ENCODE measurements around the gene CCL1.
A peak's percentile ranks its signal among the peaks of the same experiment; 100 is the strongest.

The CCL1 gene, protein sequence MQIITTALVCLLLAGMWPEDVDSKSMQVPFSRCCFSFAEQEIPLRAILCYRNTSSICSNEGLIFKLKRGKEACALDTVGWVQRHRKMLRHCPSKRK

DNA sequence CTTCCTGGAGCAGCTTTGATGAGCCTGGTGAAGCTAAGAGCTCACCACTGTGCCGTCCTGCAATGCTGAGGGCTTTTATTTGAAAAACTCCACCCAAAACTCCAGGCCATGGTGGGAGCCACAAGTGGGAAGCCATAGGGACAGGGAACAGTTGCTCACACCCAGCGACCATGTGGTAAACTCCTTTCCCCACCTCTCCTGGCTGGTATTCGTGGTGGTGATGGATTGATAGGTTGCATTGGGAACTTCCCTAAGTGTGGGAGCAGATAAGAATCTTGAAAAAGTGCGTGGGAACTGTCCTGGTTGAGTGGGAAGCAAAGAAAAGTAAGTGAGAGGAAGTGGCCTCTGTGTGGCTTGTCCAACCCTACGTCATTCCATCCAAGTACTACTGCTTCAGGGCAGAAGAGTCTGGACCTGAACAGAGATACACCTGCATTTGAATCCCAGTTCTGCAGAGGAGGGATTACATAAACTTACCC lies at the start of gene CCL1:
Gene CCL1, minus strand, starts transcription at position 51 of the 479 bp plus-strand sequence. CDS start 72 bp downstream, outside the sequence.
- DNase-seq (ENCODE audit: low spot score): no peak

DNA sequence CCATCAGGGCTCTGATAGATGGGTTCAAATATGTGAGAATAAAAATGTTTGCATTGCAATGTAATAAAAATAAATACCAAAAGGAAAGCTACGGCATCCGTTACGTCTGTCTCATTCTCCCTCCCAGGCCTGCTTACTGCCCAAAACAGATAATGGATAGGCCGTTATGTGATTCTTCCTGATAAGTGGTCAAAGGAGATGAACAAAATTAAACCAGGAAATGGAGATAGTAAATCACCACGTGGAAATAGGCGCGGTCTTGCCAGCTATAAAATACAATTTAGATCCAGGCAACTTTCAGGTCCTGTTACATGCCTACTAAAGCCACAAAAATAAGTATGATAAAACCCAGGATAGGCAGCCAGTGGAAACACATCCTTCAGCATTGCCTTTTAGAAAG lies 49.5 kb upstream of the CCL1 start:
- no peak for DNase-seq (ENCODE audit: low spot score)

DNA sequence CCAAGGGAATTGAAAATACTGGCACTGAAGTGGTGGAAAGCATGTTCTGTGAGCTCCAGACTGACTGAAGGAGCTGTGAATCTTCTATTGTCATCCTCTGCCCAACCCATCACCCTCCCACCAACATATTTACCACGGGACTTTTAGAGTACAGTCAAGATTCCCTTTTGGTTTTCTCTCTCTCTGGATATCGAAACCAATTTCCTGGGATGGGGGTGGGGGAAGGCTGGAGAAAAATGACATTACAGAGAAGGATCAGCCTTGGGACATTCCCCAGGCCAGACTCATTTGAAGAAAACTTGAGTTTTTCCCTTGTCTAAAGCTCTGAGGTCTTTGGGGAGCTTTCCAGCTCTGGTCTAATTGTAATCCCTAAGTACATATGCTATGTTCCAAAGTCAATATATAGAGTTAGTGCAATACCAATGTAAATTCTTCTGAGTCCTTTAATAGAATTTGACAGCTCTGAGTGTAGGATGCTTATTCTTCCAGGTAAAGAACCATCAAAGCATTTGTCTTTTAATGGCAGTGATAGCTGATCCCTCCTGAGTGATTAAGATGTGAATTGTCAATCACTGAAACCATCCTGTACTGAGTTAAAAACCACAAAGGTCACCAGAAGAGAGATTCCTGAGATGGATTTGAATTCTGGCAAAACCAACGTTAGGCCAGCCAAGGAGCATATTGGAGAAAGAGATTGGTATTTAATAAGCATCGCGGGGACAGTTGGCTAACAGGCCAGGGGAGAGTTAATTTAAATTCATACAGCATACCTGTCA lies 48.8 kb upstream of the CCL1 start:
- DNase-seq (ENCODE audit: low spot score): no peak

DNA sequence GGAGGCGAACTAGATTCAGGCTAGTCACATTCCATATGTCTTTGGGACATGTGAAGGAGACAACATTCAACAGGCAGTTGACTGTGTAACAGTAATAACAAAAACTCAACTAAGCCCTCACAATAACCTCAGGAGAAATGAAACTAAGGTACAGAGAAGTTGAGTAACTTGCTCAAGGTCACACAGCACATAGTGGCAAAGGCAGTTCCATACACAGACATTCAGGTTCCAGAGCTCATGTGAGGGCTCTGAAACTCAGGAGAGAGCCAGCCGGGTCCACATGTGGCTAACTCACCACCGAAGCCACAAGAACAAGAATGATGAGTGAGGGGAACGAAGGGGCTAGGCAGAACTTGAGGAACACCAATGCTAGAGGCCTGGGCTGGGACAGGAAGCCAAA lies 46.3 kb upstream of the CCL1 start:
- no peak for DNase-seq (ENCODE audit: low spot score)

DNA sequence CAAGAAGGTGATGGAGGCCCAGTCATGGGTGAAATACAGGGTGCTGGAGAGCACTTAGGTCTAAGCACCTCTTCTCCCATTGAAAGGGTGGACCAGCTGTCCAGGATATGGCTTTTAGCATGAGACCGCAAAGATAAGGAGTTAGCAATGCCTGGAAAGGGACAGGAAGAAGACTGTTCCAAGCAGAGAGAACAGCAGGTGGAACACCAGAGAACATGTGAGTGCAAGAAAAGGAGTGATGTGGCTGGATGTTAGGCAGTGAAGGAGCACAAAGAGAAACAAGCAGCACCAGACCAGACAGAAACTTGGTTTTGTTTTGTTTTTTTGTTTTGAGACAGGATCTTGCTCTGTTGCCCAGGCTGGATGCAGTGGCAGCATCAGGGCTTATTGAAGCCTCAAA lies 45.4 kb upstream of the CCL1 start:
- no peak for DNase-seq (ENCODE audit: low spot score)

DNA sequence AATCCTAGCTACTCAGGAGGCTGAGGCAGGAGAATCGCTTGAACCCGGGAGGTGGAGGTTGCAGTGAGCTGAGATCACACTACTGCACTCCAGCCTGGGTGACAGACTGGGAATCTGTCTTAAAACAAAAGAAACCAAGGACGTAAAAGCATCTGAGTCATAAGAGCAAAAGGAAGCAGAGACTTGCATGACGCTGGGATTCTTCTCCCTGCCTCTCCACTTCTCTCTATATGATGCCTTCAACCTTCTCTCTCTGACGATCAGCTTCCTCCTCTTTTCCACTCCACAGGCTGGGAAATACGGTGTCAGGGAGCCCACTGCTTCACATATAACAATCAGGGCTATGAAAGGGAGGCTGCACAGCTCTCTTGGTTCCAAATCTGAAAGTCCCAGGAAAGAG lies 43.2 kb upstream of the CCL1 start:
- no peak for DNase-seq (ENCODE audit: low spot score)

DNA sequence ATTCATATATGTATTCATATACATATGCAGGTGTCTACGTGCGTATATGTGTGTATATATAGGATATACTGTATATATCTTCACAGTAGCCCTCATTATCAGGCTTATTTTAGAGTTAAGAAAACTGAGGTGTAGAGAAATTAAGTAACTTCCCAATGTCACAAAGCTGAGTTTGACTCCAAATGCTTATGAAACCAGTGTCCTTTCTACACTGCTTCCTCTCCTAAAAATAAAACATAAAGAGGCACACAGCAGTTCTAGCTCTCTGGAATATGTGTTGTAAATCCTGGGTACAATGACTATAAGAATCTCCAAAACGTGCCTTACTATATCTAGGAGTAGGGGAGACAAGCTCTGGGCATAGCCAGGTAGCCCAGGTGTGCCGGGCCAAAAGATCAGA lies 40.0 kb upstream of the CCL1 start:
- DNase-seq (ENCODE audit: low spot score): no peak

DNA sequence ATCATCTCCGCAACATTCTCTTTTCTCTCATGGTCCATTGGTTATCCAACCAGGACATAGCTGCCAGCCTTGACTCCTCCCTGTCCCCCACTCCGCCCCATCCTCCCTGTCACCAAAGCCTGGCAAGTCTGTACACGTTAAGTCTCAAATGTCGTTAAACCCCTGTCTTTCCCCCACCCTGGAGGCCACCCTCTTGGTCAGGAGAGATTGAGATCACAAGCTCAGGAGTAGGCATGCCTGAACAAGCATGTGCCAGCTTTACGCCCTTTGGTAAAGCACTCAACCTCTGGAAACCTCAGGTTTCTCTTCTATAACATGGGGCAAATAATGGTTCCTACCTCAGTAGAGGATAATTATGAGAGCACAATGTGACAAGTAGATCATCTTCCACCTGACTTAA lies 38.1 kb upstream of the CCL1 start:
- no peak for DNase-seq (ENCODE audit: low spot score)

DNA sequence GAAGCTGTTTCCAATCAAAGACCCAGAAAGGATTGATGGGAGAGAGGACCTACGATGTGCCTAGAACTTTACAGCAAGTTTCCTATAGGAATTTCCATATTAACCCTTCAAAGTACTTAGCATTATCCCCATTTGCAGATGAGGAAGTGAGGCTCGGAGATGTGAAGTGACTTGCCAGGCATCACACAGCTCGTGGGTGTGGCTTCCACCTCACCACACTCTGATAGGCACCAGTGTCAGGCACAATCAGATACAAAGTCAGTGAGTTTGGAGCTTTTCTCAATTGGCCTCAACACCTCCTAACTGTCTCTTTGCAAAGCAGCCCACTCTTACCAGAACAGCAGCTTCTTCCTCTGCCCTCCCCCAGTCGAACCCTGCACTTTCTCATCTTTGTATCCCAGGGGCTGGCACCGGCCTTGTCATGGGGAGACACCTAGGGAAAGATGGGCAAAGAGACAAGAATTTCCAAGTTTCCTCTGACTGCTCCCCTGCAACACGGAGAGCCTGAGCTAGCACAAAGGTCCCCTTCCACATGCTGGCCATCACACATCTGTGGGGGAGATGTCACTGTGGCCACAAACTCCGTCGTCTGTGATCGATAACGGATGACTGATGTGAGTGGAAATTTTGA lies 37.4 kb upstream of the CCL1 start:
- DNase-seq (ENCODE audit: low spot score): no peak

DNA sequence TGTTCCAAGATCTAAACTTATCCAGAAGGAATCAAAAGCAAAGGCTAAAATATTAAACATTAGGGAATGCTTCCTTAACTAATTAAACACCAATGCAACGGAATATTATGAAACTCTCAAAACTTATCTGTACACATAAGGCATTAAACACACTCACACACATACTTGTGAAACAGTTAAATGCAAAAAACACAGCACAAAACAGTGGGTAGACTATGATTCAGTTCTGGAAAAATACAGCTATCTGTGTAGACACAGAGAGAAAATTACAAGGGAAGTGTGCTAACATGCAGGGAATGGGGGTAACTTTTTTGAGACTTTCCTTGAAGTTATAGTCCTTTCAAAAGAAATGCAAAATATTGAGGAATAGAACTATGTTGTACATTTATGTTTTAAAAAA lies 36.7 kb upstream of the CCL1 start:
- no peak for DNase-seq (ENCODE audit: low spot score)

DNA sequence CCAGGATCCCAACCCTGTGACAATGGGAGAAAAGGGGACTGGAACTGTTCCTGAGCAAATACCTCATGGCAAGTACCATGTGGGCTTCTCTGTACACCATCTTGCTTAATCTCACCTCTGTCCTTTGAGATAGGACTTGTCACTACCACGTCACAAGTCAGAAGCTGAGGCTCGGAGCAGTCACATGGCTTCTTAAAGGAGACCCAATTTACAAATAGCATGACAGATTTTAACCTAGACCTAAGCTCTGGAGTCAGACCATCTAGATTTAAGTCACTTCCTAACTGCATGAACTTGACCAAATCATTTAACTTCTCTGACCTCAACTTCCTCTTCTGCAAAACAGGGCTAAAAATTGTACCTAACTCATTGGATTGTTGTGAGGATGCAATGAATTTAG lies 36.0 kb upstream of the CCL1 start:
- peak; percentile 14 for DNase-seq (ENCODE audit: low spot score)

DNA sequence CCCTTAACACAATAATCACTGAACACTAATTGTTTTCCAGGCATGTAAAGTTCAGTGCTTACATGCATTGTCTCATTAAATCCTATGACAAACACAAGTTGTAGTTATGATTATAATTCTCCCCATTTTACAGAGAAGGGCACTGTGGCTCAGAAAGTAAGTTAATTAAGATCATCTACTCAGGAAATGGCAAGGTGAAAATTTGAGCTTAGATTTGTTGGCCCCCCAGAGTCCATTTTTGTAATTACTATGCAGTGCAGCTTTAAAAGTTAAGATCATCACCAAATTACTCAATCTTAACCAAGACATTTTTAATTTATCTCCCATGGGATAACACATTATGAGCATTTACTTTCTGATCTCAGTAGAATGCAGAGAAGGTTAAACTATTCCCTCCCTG lies 34.2 kb upstream of the CCL1 start:
- DNase-seq (ENCODE audit: low spot score): no peak

DNA sequence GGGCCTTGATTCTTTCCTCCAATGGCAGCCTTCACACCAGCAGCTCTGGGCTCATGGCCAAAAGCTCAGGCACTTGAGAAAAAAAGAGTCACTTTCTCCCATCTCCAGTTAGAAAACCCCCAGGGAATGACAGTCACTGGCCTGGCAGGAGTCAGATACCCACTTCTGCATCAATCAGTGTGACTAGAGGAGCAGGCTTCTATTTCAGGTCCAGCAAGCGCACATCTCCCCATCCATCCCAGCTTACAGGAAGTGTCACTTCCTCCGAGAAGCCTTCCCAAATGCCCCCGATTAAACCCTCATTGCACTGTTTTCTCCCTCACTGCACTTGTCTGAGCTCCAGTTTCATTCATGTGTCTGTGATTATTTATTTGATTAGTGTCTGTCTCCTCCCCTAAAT lies 30.4 kb upstream of the CCL1 start:
- no peak for DNase-seq (ENCODE audit: low spot score)

DNA sequence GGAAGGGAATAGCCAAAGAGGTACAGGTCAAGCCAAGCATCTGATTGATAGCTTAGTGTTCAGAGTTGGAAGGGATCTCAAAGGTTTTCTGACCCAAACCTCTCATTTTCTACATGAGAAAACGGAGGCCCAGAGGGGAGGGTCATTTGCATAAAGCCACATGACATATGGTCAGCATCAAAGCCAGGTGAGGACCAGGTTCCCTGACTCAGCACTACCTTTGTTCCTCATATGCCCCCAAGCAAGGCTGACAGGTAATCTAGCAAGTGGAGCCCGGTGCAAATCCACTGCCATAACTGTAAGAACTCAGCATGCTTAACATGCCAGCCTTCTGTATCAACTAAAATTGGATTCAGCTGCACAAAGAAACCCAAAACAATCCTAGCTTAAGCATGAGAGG lies 28.2 kb upstream of the CCL1 start:
- no peak for DNase-seq (ENCODE audit: low spot score)

DNA sequence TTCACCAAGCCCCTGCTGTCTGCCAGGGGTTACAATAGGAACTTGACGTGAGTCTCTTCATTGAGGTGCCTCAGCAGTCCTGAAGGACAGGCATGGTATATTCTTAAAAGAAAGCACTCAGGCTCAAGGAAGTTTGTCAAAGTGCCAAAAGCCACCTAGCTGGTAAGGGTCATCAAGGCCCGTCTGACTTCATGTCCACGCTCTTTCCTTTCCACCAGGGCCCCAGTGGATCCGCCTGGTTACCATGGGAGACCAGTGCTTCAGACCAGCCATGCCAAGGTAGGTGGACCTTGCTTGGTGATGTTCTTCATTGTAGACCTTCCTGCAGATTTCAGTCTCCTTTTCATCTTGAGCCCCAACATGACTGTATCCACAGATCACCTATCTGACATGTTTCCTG lies 27.6 kb upstream of the CCL1 start:
- DNase-seq (ENCODE audit: low spot score): no peak

DNA sequence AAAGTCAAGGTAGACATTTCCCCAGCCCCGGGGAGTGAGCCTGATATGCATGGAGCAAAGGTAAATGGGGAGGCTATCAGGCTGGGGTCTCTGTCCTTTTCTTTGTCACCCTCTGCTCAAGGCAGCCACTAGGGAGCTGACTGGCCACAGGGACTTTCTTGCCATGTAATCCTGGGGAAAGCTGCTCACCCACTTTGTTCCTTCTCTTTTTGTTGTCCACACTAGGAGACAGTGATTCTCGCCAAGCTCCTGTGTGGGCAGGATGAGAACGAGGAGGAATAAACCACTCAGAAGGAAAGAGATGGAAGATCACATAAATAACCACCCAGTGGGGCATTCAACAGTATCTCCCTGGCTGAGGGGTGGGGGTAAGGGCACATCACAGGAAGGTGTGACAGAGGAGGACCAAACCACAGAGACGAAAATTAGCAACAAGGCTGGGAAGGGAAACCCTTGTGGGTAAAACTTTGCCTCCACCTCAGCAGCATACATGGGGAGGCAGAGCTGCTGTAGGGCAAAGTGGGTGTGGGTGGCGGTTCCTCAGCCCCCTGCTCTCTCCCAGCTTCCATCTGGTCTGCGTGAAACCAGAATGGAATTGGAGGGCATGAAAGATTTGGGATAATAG lies 26.2 kb upstream of the CCL1 start:
- no peak for DNase-seq (ENCODE audit: low spot score)

DNA sequence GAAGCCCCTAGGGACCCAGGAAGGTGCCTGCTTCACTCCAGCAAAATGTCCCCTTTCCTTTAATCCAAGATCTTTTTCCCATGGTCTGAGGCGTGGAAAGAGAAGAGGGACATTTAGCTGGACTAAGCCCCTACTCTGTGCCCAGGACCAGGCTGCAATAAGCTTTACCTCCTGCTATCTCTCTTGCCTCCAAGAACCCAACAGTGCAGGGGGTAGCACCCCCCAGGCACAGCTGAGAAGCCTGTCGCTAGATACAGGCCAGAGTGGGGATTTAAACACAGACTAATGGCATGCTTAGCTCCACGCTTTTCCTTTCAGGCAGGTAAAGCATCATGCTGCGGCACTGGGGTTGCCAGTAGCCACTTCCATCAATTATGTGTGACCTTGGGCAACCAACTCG lies 24.5 kb upstream of the CCL1 start:
- DNase-seq (ENCODE audit: low spot score): no peak

DNA sequence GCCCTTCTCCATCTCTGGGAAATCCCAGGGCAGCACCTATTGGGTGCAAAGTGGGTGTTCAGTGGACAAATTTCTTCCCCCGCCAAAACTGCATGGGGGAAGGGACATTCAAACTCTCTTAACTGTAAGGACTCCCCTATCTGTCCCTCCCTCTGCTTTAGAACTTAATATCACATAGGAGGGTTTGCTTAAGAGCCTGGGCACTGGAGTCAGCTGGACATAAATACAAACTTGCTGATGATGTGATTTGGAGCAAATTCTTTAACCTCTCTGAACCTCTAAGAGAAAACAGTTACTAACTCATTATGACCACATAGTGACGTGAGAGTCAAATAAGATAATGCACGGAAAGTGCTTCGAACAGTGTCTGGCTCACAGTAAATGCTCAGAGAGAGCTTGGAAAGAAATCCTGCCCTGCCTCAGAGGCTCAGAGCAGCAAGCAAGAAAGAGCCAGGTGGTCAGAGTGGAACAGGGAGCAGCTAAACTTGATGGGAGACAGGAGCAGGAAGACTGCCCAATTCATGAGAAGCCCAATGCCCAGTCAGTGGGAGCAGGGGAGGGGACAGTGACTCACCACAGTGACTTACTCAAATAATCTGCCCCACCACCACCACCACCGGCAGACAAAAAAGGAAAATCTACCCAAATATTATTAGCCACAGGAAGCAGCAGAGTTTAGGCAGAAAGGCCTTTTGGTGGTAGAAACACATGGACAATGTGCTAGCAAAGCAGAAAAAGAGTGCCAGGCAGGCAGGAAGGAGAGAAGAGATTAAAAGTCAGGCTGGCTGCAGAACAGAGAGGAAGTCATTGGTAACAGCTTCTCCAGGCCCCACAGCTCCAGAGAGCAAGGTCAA lies 23.9 kb upstream of the CCL1 start:
- DNase-seq (ENCODE audit: low spot score): peak; percentile 32

DNA sequence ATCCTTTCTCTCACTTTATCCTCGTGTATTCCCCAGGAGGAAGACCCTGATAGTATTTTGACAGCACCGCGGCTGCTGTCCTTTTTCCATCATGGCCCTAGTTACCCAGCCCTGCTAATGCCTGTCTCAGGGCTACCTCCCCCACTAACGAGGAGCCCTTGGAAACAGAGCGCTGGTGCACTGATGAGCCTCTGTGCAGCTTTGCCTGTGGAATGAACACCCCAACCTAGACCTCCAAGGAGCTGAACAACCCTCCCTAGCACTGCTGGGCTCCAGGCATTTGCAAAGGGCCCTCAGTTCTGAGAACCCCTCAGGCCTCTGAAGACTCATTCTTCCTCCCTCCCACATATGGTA lies 23.3 kb upstream of the CCL1 start:
- DNase-seq (ENCODE audit: low spot score): no peak

DNA sequence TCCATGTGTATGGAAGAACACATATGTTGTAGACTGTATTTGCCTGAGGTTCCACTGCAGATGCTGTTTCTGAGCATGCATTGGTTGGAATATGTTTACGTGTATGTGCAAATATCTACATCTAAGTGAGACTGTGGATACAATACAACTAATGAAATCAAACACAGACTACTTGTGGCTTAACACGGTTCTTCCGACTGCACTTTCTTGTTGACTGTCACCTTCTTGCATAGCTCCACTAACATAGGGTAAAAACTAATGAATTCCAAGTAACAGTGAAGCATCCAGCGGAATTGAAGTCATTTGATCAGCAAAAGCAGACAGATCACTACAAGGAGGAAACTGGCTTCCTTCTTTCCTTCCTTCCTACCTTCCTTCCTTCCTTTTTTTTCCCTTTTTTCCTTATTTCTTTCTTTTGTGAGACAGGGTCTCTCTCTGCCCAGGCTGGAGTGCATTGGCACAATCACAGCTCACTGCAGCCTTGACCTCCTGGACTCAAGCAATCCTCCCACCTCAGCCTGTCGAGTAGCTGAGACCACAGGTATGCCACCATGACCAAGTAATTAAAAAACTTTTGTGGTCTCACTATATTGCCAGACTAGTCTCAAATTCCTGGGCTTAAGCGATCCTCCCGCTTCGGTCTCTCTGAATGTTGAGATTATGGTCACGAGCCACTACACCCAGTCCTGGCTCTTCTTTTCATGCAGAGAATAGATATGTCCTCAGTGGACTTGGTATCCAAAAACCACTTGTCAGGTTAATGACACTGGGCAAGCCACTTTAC lies 22.0 kb upstream of the CCL1 start:
- no peak for DNase-seq (ENCODE audit: low spot score)

DNA sequence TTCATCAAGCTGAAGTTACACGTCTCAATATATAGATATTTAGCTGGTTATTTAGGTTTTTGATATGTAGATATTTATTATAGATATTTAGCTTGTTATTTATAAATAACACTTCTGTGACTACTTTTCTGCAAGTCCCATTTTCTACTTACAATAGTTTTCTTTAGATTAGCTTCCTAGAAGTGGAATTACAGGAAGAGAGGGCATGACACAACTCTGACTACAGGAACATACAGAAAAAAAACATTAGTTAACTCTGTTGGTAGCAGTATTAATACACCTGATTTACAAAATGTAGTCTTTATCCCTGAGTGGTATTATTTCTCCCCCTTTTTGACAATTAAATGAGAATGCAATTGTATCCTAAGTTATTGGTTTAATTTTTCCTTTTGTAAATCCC lies 21.2 kb upstream of the CCL1 start:
- DNase-seq (ENCODE audit: low spot score): no peak

DNA sequence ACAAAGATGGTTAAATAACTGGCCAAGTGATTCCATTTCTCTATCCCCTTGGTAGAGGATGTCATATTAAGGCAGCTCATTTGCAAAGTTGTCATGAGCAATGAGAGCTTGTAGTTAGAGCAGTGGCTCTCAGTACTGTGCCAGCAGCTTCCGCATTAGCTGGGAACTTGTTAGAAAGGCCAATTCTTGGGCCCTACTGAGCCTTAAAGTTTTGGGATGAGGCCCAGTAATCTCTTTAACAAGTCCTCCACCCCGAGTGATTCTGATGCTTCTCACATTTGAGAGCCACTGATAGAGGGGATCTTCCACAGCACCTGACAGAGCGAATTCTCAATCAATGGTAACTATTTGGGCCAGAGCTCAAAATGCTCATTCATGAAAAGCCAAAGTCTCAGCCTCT lies 20.2 kb upstream of the CCL1 start:
- no peak for DNase-seq (ENCODE audit: low spot score)
